GM19328 (cell line): Measurements from ENCODE around the gene KCNJ6.

ENCODE experiments used
- ATAC-seq: cut with Tn5 transposase; IDR thresholded peaks from one replicate; pipeline ENCODE4 v1.9.1; 2021; ENCODE audit warnings: mild to moderate bottlenecking, moderate library complexity; ENCODE audit not compliant: unreplicated experiment

Gene KCNJ6

GRCh38 chr21:37827913-37828312, 88.3 kb downstream of the KCNJ6 start:
- ATAC-seq, result no peak

DNA sequence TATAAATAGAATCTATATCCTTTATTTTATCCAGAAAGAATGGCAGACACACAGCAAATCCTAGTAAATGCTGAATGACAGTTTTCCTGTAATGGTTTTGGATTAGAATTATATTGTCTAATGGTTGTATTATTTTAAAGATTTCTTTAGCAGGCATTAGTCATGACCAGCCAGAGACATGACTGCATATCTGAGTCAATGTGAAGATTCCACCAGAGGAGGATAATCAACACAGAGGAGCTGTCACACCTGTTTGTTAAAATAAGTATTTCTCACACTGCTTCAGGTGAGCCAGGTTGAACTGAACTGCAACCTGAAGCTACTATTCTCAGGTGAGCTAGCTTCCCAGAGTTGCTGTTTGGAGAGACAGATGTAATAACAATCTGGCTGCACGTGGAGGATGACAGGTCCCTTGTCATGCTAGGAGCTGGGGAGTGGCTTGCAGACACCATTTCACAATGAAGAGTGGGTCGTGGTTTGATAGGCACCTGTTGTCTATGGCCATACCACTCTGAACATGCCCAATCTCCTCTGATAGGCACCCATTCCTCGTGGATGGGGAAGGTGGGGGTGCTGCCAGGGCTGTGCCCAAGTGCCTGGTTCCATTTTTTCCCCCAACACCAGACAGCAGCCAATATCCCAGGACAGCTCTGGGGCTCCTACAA, 94.3 kb downstream of the KCNJ6 start:
- ATAC-seq, result no peak

DNA sequence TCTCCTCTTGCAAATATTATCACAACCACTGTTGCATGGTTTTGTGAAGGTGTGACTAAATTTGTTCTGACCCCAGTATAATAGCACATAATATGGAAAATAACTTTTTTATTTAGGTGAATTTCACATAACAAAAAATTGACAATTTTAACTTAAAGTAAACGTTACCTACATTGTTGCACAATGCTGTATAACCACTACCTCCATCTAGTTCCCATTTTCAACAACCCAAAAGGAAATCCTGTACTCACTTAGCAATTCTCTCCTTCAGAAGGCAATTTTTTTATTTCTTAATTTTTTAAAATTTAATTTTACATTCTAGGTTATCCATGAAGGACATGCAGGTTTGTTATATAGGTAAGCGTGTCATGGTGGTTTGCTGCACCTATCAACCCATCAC, 95.2 kb downstream of the KCNJ6 start:
- ATAC-seq, result no peak

- ATAC-seq, result no peak
Measured at GRCh38 chr21:37819372-37819771, 96.9 kb downstream of the KCNJ6 start.

GRCh38 chr21:37817242-37817641, 99.0 kb downstream of the KCNJ6 start:
- no peak for ATAC-seq

- ATAC-seq, result no peak
Measured at GRCh38 chr21:37815893-37816292, 100.4 kb downstream of the KCNJ6 start.

DNA sequence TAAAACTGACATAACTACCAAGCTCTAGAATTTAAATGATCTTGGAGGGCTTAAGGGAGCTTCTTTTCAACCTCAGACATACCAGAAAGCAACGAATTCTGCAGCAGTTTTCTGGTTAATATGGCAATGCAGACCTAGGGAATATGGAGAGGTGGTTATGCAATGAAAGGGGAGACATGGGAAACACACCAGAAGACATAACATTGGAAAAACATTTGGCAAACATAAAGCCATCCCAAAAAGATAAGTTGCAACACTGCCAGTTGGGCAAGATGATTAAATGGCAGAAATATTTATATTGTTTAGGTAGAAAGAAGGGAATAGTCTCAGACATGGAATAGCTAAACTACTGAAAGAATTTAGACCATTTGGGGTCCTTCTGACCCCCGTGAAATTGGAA, 104.5 kb downstream of the KCNJ6 start:
- no peak for ATAC-seq

DNA sequence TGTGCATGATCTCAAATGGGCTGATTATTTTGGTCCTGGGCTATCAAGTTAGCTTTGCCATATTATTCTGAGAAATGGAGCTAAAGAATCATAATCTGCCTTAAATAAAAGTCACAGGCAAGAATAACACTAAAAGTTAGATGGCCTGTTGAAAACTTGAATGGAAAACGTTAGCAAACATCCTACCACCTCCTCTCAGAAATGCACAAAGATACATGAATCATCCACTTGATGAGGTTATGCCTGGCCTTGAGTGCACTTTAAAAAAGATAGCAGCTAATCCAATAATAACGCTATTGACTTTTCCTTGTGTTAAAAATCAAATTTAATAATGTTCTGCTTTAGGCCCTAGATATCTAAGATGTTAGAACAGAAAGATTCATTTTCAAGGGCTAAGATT, 108.0 kb downstream of the KCNJ6 start:
- ATAC-seq, result no peak

- no peak for ATAC-seq
Measured at GRCh38 chr21:37805266-37805665, 111.0 kb downstream of the KCNJ6 start.

DNA sequence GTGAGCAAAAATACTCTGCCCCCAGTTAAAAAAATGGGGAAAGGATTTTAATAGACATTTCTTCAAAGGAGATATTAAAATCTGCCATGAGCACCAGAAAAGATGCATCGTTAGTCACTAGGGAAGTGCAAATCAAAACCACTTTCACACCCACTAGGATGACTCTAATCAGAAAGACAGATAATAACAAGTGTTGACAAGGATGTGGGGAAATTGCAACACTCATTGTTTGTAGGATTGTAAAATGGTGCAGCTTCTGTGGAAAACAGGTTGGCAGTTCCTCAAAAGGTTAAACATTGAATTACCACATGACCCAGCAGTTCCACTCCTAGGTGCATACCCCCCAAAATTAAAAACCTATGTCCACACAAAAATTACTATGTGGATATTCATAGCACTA, 112.3 kb downstream of the KCNJ6 start:
- no peak for ATAC-seq

GRCh38 chr21:37803101-37803651, 113.1 kb downstream of the KCNJ6 start:
- ATAC-seq, result no peak

DNA sequence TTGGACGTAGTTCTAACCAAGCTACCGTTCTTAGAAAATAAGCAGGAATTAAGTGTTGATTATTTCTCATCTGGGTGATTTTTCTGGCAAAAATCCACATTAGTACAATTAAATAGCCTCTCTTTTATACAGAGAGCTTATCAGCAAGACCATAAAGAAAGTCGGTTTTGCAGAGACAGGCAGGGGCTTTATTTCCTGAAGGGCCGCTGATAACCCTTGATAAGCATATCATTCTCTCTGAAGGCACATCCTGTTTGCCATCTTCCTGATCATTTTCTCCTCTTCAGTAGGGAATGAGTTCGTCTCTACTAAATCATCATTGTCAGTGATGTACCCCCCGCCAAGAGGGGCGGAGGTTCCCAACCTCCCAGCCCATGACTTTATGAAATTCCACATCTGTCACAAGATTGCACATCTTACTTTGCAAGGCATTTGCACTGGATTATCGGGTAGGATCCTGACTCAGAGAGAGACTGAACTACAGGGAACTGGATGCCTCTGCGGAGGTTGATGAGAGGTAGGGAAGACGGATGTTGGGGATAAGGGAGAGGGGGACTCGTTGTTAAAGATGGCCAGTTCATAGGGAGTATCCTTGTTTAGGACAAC, 115.7 kb downstream of the KCNJ6 start:
- ATAC-seq, result no peak

GRCh38 chr21:37800057-37800455, 116.2 kb downstream of the KCNJ6 start:
- no peak for ATAC-seq

DNA sequence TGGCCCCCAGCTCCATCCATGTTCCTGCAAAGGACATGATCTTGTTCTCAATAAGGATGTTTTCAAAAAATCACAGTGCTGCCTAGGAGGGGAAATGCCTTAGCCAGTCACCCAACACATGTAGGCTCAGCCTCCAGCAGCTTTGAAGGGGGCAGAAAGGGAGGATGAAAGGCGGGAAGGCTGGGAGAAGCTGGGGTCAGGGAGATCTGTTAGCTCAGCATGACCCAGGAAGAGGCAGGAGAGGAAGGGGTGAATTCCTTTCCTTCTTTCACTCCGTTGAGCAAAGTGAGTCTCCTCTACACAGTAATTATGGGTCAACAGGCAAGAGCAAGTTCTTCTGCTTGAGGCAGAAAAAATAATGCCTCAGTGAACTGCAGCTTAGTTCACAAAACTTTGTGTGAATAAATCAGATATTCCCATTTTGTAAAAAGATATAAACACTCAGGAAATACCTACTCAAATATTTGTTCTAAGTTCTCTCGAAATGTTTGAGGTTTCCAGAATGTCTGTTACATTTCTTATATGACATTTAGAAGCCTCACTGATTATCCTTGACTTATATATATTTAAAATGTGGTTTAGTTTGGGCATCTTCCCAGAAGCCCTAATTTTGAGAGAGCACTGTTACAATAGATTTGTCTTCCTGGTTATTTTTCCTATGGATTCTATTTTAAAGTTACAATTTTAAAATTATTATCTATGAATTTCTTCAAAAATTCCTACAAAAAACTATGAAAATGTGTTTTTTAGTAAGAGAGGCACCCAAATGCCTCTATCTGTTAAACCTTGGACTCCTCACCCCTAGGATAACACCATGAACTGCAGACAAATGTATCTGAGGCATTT, 116.8 kb downstream of the KCNJ6 start:
- ATAC-seq, result no peak

- ATAC-seq, result no peak
Measured at GRCh38 chr21:37797403-37797802, 118.9 kb downstream of the KCNJ6 start.

- no peak for ATAC-seq
Measured at GRCh38 chr21:37796011-37796410, 120.2 kb downstream of the KCNJ6 start.

DNA sequence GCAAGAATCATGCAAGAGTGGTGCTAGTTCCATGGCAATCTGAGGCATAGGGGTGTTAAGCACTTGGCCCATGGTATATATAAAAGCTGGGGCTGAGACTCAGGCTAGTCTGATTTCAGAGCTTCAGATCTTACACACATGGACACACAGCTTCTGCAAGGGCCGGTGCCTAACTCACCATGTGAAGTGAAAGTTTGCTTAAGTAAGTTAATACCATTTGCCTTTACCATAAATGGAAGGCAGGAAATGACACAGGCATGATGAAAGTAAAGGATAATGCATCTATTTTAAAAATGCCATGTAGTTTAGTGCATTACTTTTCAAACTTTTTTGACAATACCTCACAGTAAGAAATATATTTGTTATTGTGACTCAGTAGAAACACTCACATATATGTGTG, 122.6 kb downstream of the KCNJ6 start:
- no peak for ATAC-seq

DNA sequence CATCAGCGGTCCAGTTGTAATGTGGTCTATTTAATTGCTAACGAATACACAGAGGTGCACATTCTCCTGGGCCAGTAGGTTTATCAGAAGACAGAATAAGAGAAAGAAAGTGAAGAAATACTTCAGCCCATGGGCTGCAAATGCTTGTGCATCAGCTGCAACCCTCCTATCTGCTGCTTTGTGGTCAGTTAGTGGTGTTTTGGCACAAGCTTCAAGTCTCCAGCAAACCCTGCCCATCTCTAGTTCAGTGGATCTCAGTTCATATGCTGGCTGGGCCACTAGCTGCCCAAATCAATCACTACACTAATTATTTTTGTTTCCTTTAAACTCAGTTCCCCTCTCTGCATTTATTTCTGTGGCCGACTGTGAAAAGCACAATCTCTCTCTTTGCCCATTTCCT, 124.2 kb downstream of the KCNJ6 start:
- ATAC-seq, result no peak

- no peak for ATAC-seq
Measured at GRCh38 chr21:37790905-37791304, 125.4 kb downstream of the KCNJ6 start.

- ATAC-seq, result no peak
Measured at GRCh38 chr21:37788503-37788902, 127.8 kb downstream of the KCNJ6 start.

DNA sequence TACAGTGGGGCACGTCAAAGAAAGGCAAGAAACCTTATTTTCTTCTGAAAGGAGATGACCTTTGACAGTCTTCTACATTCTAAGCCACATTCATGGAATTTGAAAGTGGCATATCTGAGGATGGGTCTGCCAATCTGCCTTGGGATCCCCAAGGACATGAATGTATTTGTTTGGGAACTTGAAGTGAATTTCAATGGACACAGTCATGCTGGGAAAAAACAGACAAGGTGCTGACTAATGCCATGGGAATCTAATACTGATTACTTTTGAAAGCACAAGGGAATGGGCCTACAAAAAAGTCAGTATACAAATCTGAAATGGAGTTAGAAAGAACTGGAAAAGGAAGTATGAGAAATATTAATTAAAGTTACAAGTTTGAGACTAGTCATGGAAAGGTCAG, 128.8 kb downstream of the KCNJ6 start:
- no peak for ATAC-seq
